ENCODE data around the gene OR5K3. TPM values are rescaled to one million over a fixed set of nuclear protein-coding genes. Genes with fewer than 3 reads are reported as not detected.

The OR5K3 gene
- polyA plus RNA-seq, 3 donors, result not detected

DNA sequence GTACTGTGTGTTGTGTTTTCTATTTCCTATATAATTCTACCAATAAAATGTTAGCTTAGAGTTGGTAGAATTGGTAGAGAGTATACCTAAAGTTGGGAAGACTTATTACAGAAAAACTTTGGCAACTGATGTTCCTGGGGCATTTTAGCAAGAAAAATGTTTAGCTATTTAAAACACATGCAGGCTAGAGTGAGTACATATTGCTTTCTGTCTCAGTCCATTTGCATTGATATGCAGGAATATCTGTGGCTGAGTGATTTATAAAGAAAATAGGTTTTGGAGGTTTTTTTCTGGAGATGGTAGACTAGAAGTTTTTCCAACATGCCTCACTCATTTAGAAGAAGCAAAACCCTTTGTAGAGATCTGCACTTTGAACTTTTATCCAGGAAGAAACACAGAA, 42.1 kb downstream of the OR5K3 start:
- no peak for DNase-seq

DNA sequence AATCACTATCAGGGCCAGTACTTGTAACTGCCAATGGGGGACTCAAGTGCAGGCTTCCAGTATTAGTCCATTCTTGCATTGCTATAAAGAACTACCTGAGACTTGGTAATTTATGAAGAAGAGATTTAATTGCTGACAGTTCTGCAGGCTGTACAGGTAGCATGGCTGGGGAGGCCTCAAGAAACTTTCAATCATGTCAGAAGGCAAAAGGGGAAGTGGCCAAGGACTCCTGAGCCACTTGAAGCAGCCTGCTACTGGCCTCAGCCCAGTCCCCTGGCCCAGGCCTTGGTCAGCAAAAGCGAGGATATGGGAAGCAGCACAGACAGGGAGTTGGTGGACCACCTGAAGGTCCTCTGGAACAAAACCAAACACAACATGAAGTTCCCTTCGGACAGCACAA, 43.3 kb downstream of the OR5K3 start:
- DNase-seq, result no peak

DNA sequence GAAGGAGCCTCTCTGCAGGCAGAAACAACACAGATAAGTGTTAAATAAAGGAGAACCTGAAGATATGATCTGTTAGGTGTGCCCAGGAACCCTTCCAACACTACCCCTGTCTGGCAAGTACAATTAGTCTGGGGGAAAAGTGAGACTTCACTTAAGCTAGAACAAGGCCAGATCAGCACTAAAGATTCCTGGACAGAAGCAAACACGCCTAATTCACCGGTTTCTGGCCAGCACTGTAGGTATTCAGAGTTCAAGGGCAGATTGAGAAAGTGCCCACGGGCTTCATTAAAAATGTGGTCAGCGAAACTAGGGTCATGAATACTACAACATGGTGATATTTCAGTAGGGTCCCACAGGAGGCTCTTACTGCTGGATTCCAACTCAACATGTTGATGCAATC, 43.9 kb downstream of the OR5K3 start:
- DNase-seq, result no peak

DNA sequence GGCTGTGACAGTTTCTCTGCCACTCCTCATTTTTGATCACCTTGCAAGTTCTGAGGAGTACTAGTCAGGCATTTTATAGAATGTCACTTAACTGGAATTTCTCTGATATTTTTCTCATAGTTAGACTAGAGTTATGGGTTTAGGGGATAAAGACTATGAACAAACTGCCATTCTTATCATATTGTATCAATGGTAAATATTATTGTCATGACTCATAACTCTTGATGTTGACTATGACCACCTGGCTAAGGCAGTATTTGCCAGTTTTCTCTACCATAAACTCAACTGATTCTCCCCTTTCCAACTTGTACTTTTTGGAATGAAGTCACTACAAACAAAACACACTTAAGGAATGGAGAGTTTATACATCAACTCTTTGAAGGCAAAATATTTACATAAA, 49.8 kb downstream of the OR5K3 start:
- no peak for DNase-seq

Other genes with a start within 250 kb of the OR5K3 start
- under 1 TPM in 2 of 3 donors, not detected in 1; 0.01 to 0.03 TPM for gene OR5H14, start 243.2 kb upstream of the OR5K3 start, polyA plus RNA-seq (ENCODE audit: insufficient read length in 3 of 3)
- not detected for gene OR5H15, start 224.0 kb upstream of the OR5K3 start, polyA plus RNA-seq (ENCODE audit: insufficient read length in 3 of 3)
- gene OR5H6, start 126.4 kb upstream of the OR5K3 start, polyA plus RNA-seq (ENCODE audit: insufficient read length in 3 of 3), result not detected
- gene OR5H2, start 108.2 kb upstream of the OR5K3 start, polyA plus RNA-seq (ENCODE audit: insufficient read length in 3 of 3), result not detected
- gene OR5K4, start 36.8 kb upstream of the OR5K3 start, polyA plus RNA-seq (ENCODE audit: insufficient read length in 3 of 3), result not detected
- not detected for gene OR5K1, start 72.5 kb downstream of the OR5K3 start, polyA plus RNA-seq (ENCODE audit: insufficient read length in 3 of 3)
- under 1 TPM; 0.14 to 0.81 (median 0.41) TPM for gene OR5K2, start 107.0 kb downstream of the OR5K3 start, polyA plus RNA-seq (ENCODE audit: insufficient read length in 3 of 3)
- 100 to 1,000 TPM; 144 to 163 (median 148) TPM for gene CLDND1, start 132.2 kb downstream of the OR5K3 start, polyA plus RNA-seq (ENCODE audit: insufficient read length in 3 of 3)
- not detected for gene GPR15, start 141.3 kb downstream of the OR5K3 start, polyA plus RNA-seq (ENCODE audit: insufficient read length in 3 of 3)
- 10 to 100 TPM; 21.4 to 23.9 (median 23.3) TPM for gene CPOX, start 202.9 kb downstream of the OR5K3 start, polyA plus RNA-seq (ENCODE audit: insufficient read length in 3 of 3)

Measured in renal pelvis (tissue), 4 donors.